GM12873 (cell line): ENCODE data around the gene FAM171A1.

Experiments used
- TF ChIP-seq, protein P1 (sequence below): IDR thresholded peaks from 2 replicates; pipeline ENCODE4 v1.5.1; 2012; ENCODE audit warnings: low read depth, mild to moderate bottlenecking, moderate library complexity, low read length, control low read depth; ENCODE audit not compliant: insufficient read depth; ENCODE audit errors: missing control alignments

The FAM171A1 gene

DNA sequence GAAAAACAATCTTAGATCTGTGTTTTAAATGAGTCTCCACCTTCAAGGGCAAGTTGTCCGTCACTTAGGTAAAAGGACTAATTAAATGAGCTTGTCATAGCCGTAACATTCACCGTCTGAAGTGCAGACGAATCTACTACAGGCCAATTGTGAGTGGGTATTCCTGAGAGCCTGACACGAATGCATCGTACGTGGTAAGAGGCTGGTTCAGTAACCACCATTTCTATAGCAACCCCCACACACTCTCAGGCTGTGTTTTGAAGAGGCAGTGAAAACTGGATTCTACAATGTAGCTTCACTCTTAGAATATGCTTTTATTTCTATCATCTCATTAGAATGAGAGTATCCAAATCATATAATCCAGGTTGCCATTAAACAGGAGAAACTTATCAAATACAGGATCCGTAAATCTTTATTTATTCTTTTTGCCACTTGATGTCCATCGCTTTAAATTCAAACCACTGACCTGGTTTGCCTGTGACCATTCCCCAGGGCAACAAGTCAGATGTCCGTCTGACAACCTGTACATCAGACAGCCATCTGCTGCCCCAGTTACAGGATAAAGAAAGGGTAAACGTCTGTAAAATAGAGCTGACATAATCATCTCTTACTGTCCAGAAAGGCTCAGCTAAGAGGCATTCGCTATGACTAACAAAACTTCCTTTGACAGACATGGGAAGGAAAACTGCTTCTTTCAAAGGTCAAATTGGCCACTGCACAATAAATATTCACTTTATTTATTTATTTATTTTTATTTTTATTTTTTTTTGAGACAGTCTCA lies 132.3 kb downstream of the FAM171A1 start:
- TF ChIP-seq, protein P1, sequence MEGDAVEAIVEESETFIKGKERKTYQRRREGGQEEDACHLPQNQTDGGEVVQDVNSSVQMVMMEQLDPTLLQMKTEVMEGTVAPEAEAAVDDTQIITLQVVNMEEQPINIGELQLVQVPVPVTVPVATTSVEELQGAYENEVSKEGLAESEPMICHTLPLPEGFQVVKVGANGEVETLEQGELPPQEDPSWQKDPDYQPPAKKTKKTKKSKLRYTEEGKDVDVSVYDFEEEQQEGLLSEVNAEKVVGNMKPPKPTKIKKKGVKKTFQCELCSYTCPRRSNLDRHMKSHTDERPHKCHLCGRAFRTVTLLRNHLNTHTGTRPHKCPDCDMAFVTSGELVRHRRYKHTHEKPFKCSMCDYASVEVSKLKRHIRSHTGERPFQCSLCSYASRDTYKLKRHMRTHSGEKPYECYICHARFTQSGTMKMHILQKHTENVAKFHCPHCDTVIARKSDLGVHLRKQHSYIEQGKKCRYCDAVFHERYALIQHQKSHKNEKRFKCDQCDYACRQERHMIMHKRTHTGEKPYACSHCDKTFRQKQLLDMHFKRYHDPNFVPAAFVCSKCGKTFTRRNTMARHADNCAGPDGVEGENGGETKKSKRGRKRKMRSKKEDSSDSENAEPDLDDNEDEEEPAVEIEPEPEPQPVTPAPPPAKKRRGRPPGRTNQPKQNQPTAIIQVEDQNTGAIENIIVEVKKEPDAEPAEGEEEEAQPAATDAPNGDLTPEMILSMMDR, result no peak

DNA sequence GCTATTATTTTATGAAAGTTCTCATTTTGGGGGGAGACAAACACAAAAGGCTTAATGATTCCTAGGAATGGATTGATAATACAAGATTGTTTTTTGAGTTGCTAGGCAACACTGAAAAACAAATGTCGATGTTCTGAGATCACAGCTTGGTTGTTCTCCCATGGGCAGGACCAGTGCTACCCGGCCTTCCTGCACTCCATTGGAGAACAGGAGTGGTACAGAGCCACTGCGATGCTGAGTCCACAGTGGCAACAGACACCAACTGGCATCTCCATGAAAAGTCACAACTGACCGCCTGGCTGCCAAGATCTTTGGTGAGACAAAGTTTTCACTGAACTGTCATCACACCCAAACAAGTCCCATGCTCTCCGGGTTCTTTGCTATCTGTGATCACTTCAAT lies 133.7 kb downstream of the FAM171A1 start:
- TF ChIP-seq, protein P1, result no peak

DNA sequence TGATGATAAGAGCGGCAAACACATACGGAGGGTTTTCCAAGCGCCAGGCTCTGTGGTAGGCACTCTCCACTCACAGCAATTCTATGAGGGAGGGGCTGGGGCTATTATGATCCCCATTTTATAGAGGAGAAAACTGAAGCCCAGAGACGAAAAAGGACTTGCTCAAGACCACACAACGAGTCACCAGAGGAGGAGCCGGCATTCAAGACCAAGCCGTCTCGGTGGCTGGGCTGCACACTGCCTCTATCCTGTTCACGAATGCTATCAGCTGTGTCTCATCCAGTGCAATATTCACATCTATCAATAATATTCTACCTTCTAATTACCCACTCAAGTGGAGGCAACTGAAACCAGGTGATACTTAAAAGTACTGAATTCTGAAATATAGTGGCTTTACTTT lies 134.7 kb downstream of the FAM171A1 start:
- TF ChIP-seq, protein P1, result no peak

DNA sequence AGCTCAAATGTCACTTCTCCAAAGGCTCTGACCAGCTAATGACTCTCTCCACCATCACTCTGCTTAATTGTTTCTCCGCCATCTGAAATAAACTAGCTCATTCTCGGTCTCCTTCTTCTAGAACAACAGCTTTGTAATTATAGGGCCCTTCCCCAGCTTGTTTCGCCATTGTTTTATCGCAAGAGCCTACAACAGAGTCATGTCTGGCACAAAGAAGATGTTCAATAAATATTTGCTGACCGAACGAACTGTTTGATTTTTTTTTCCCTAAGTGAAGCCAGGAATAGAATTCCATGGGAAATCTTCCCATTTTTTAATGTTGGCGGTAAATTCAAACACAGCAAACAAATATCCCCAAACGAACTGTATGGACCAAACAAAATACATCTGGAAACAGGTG lies 138.8 kb downstream of the FAM171A1 start:
- TF ChIP-seq, protein P1, result no peak

DNA sequence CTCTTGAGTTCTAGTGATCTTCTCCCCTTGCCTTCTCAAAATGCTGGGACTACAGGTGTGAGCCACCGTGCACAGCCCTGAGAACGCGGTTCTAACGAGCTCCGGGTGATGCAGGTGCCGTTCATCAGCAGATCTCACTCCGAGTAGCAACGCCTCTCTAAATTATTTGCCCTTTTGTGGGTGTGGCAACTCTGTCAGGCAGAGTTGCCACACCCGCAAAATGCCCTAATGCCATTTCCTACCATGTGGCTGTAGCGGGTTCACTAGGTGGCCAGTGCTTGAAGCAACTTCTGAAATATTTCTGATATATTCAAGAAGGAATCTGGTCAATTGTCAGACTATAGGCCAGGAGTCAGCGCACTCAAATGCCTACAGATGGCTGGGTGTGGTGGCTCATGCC lies 139.7 kb downstream of the FAM171A1 start:
- TF ChIP-seq, protein P1, result no peak

DNA sequence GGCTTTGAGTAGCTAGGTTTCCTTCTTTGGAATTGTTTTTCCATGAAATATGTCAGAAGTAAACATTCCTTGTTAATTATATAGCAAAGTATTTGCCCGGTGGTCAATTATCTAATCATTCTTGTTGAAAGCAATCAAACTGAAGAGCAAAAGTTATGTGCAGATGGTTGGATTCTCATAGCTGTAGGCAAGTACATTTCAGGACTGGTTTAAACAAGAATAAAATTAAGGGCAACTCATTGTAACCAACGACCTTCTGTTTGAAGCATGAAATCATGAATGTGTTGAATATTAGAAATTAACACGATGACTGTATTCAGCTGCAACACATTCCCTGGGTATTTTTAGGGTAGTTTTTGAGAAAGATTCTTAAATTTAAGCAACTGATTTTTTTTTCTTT lies 140.8 kb downstream of the FAM171A1 start:
- TF ChIP-seq, protein P1, result no peak

DNA sequence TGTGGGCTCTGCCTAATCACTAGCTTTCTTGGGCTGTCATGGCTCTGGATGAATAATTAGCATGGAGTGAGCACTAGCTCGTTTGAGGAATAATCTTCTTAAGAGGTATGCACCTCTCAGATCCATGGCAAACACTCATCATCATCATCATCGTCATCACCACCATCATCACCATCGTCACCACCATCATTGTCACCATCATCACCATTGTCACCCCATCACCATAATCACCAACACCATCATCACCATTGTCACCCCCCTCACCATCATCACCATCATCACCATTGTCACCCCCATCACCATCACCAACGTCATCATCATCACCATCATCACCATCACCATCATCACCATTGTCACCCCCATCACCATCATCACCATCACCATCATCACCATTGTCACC lies 141.8 kb downstream of the FAM171A1 start:
- TF ChIP-seq, protein P1, result no peak

DNA sequence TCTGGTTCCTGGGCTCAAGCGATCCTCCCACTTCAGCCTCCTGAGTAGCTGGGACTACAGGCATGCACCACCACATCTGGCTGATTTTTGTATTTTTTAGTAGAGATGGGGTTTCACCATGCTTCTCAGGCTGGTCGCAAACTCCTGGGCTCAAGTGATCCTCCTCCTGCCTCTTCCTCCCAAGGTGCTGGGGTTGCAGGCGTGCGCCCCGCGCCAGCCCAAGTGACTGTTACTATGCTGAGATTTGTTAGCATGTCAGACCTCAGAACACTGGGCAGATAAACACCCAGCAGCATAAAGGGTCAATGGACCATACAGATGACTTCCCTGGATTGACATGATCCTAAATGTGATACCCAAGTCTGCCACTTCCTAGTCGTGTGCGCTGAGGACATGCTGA lies 142.7 kb downstream of the FAM171A1 start:
- TF ChIP-seq, protein P1, result no peak
